ENCODE measurements around the gene TSPEAR.

- TF ChIP-seq TCF7L2 (IDR thresholded peaks at IDR 0.05; ENCODE audit: low read depth, low read length): no peak
- no peak for TF ChIP-seq CTCF (IDR thresholded peaks at IDR 0.05)
- no peak for TF ChIP-seq POLR2AphosphoS5 (IDR thresholded peaks at IDR 0.05; ENCODE audit: low read depth, low read length)
- no peak for TF ChIP-seq REST (IDR thresholded peaks at IDR 0.05; ENCODE audit: insufficient read depth in 1 of 2, low read depth in 2 of 2, low read length in 1 of 2)
- no peak for TF ChIP-seq SIN3A (IDR thresholded peaks at IDR 0.05; ENCODE audit: borderline replicate concordance, insufficient read depth, low read depth, low read length)
Observed at GRCh38 chr21:44598061-44598460, 113.3 kb downstream of the TSPEAR start.
